HEK293 (cell line): ENCODE measurements around the gene C21orf58.
A peak's percentile ranks its signal among the peaks of the same experiment; 100 is the strongest.

Experiments used
- CTCF ChIA-PET: fragments of 350-600 bp; formaldehyde crosslinking; extraction: SDS; loops from one replicate; lab custom pipeline; 2021; ENCODE audit warnings: antibody characterized with exemption; lab: Yijun Ruan, JAX
- POLR2A ChIA-PET: fragments of 300-600 bp; formaldehyde crosslinking; extraction: SDS; loops from one replicate; lab custom pipeline; 2020; ENCODE audit warnings: antibody characterized with exemption, inconsistent platforms; lab: Yijun Ruan, JAX
- H3K27ac ChIP-seq: fragments of 200-500 bp; sonication (Bioruptor generic); 2 replicates; pipeline ENCODE4 v1.5.1; 2014; ENCODE audit warnings: low read depth, low read length, control low read depth, inconsistent platforms; ENCODE audit errors: extremely low read depth
- H3K36me3 ChIP-seq, 2 experiments: fragments of 200-500 bp in 1 of 2; sonication (Bioruptor generic) in 1 of 2; 1 replicate in 1 of 2; 2 replicates in 1 of 2; pipeline ENCODE4 v1.5.1; 2014 to 2017; ENCODE audit warnings: inconsistent platforms in 2 of 2, low read length in 2 of 2; ENCODE audit not compliant: control insufficient read depth in 2 of 2, insufficient read depth in 1 of 2
- H3K4me1 ChIP-seq: fragments of 200-500 bp; sonication (Bioruptor generic); 2 replicates; pipeline ENCODE4 v1.5.1; 2014; ENCODE audit warnings: mild to moderate bottlenecking, low read length, inconsistent platforms; ENCODE audit not compliant: control insufficient read depth, insufficient read depth
- H3K4me3 ChIP-seq: 2 replicates; pipeline ENCODE4 v1.5.1; 2011; ENCODE audit warnings: low read depth, mild to moderate bottlenecking, control low read depth, low read length, moderate library complexity
- H3K9me3 ChIP-seq: fragments of 200-500 bp; sonication (Bioruptor generic); 2 replicates; pipeline ENCODE4 v1.5.1; 2014; ENCODE audit warnings: low read depth, low read length, inconsistent platforms; ENCODE audit not compliant: control insufficient read depth, insufficient read depth
- BCL11B ChIP-seq: fragments of 450-650 bp; formaldehyde crosslinking; IDR thresholded peaks from 2 replicates; pipeline ENCODE4 v1.5.1; 2016; ENCODE audit warnings: low read depth, missing biosample characterization, missing genetic modification characterization
- EGR2 ChIP-seq: fragments of 450-650 bp; formaldehyde crosslinking; IDR thresholded peaks from 2 replicates; pipeline ENCODE4 v1.5.1; 2016; ENCODE audit warnings: low read depth, missing biosample characterization, missing genetic modification characterization
- IKZF3 ChIP-seq: fragments of 450-650 bp; IDR thresholded peaks from 2 replicates; pipeline ENCODE4 v1.5.0; 2018; ENCODE audit warnings: missing biosample characterization, mild to moderate bottlenecking, missing genetic modification characterization, moderate library complexity
- KLF10 ChIP-seq: fragments of 450-650 bp; IDR thresholded peaks from 2 replicates; pipeline ENCODE4 v1.5.1; 2018; ENCODE audit warnings: missing biosample characterization, mild to moderate bottlenecking, missing genetic modification characterization
- KLF17 ChIP-seq: fragments of 450-650 bp; formaldehyde crosslinking; IDR thresholded peaks from 2 replicates; pipeline ENCODE4 v1.5.1; 2016; ENCODE audit warnings: missing biosample characterization, missing genetic modification characterization
- MEIS1 ChIP-seq: sonication (generic); formaldehyde crosslinking; IDR thresholded peaks from 2 replicates; pipeline ENCODE4 v1.8.1; 2022; ENCODE audit warnings: missing genetic modification reagents, mild to moderate bottlenecking, borderline replicate concordance
- MZF1 ChIP-seq: fragments of 450-650 bp; formaldehyde crosslinking; IDR thresholded peaks from 2 replicates; pipeline ENCODE4 v1.5.1; 2017; ENCODE audit warnings: missing biosample characterization, missing genetic modification characterization, borderline replicate concordance
- PATZ1 ChIP-seq: fragments of 450-650 bp; formaldehyde crosslinking; IDR thresholded peaks from 2 replicates; pipeline ENCODE4 v1.5.1; 2016; ENCODE audit warnings: missing biosample characterization, missing genetic modification characterization
- ZBTB7A ChIP-seq: fragments of 450-650 bp; formaldehyde crosslinking; IDR thresholded peaks from 2 replicates; pipeline ENCODE4 v1.5.1; 2016; ENCODE audit warnings: low read depth, missing biosample characterization, missing genetic modification characterization
- ZBTB8A ChIP-seq: fragments of 450-650 bp; formaldehyde crosslinking; IDR thresholded peaks from 2 replicates; pipeline ENCODE4 v1.5.1; 2016; ENCODE audit warnings: missing biosample characterization, missing genetic modification characterization
- ZNF133 ChIP-seq: fragments of 450-650 bp; formaldehyde crosslinking; IDR thresholded peaks from 2 replicates; pipeline ENCODE4 v1.5.1; 2016; ENCODE audit warnings: missing biosample characterization, missing genetic modification characterization
- ZNF175 ChIP-seq: fragments of 450-650 bp; formaldehyde crosslinking; IDR thresholded peaks from 2 replicates; pipeline ENCODE4 v1.5.1; 2016; ENCODE audit warnings: missing biosample characterization, missing genetic modification characterization
- ZNF184 ChIP-seq: fragments of 450-650 bp; IDR thresholded peaks from 2 replicates; pipeline ENCODE4 v1.5.1; 2018; ENCODE audit warnings: missing biosample characterization, mild to moderate bottlenecking, missing genetic modification characterization
- ZNF211 ChIP-seq: fragments of 450-650 bp; formaldehyde crosslinking; IDR thresholded peaks from 2 replicates; pipeline ENCODE4 v1.5.1; 2016; ENCODE audit warnings: low read depth, missing biosample characterization, missing genetic modification characterization
- ZNF214 ChIP-seq: fragments of 450-650 bp; formaldehyde crosslinking; IDR thresholded peaks from 2 replicates; pipeline ENCODE4 v1.5.1; 2017; ENCODE audit warnings: missing biosample characterization, mild to moderate bottlenecking, missing genetic modification characterization, borderline replicate concordance
- ZNF239 ChIP-seq: fragments of 450-650 bp; formaldehyde crosslinking; IDR thresholded peaks from 2 replicates; pipeline ENCODE4 v1.5.1; 2016; ENCODE audit warnings: missing biosample characterization, missing genetic modification characterization
- ZNF266 ChIP-seq: fragments of 450-650 bp; formaldehyde crosslinking; IDR thresholded peaks from 2 replicates; pipeline ENCODE4 v1.5.1; 2016; ENCODE audit warnings: missing biosample characterization, missing genetic modification characterization, low read depth
- ZNF394 ChIP-seq: fragments of 450-650 bp; formaldehyde crosslinking; IDR thresholded peaks from 2 replicates; pipeline ENCODE4 v1.5.1; 2016; ENCODE audit warnings: missing biosample characterization, missing genetic modification characterization, mild to moderate bottlenecking, moderate library complexity, borderline replicate concordance
- ZNF48 ChIP-seq: fragments of 450-650 bp; formaldehyde crosslinking; IDR thresholded peaks from 2 replicates; pipeline ENCODE4 v1.5.1; 2016; ENCODE audit warnings: missing biosample characterization, missing genetic modification characterization
- ZNF549 ChIP-seq: fragments of 450-650 bp; IDR thresholded peaks from 2 replicates; pipeline ENCODE4 v1.5.1; 2018; ENCODE audit warnings: missing biosample characterization, missing genetic modification characterization, mild to moderate bottlenecking, inconsistent platforms, moderate library complexity
- ZNF571 ChIP-seq: fragments of 450-650 bp; formaldehyde crosslinking; IDR thresholded peaks from 2 replicates; pipeline ENCODE4 v1.5.0; 2017; ENCODE audit warnings: missing biosample characterization, missing genetic modification characterization
- ZNF580 ChIP-seq: fragments of 450-650 bp; formaldehyde crosslinking; IDR thresholded peaks from 2 replicates; pipeline ENCODE4 v1.5.1; 2016; ENCODE audit warnings: missing biosample characterization, missing genetic modification characterization
- ZNF654 ChIP-seq: fragments of 450-650 bp; formaldehyde crosslinking; IDR thresholded peaks from 2 replicates; pipeline ENCODE4 v1.5.1; 2016; ENCODE audit warnings: low read depth, missing biosample characterization, missing genetic modification characterization
- ZNF658 ChIP-seq: fragments of 450-650 bp; formaldehyde crosslinking; IDR thresholded peaks from 2 replicates; pipeline ENCODE4; 2016; ENCODE audit warnings: missing biosample characterization, missing genetic modification characterization
- ZNF701 ChIP-seq: fragments of 450-650 bp; formaldehyde crosslinking; IDR thresholded peaks from 2 replicates; pipeline ENCODE4 v1.5.1; 2016; ENCODE audit warnings: missing biosample characterization, missing genetic modification characterization
- ZNF707 ChIP-seq: fragments of 450-650 bp; formaldehyde crosslinking; IDR thresholded peaks from 2 replicates; pipeline ENCODE4 v1.5.1; 2016; ENCODE audit warnings: missing biosample characterization, missing genetic modification characterization
- ZXDB ChIP-seq: fragments of 450-650 bp; formaldehyde crosslinking; IDR thresholded peaks from 2 replicates; pipeline ENCODE4 v1.5.1; 2016; ENCODE audit warnings: missing biosample characterization, missing genetic modification characterization
- TF ChIP-seq, protein P1 (sequence below): fragments of 450-650 bp; formaldehyde crosslinking; IDR thresholded peaks from 2 replicates; pipeline ENCODE4 v1.5.1; 2017; ENCODE audit warnings: missing biosample characterization, missing genetic modification characterization

C21orf58 gene

DNA sequence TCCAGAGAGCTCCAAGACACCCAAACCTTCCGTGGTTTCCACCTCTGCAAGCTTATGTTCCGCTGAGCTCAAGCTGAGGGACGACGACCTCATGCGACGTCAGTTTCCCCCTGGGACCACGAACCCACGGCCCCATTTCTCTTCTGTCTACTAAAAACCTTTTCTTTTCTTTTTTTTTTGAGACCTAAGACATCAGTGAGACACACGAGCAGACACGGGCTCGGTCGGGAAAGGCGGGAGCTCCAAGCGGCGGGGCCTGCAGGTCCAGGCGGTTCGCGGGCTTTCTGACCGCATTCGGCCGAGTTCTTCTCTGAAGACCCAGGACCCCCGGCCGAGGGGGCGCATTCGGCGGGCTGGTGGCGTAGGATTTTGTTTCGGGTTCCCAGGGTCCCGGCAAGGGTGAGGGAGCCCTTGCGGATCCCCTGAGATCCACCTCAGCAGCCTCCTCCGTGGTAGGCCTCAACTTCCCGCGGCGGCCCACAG is 402 bp downstream of the C21orf58 start (continued):
- TF ChIP-seq ZNF394 (tag by site-specific recombination) (peak; percentile 19; the same call in 1 of the 2 replicates), ZBTB7A (tag by site-specific recombination) (0 out of 2 replicates have a peak, but pooled peaks have one; percentile 11), MEIS1 (CRISPR knock-in tag) (0 out of 2 replicates have a peak, but pooled peaks have one; percentile 47)
- TF ChIP-seq, all 188 proteins: peak for 29

GRCh38 chr21:46322351-46323226 is 1.1 kb downstream of the C21orf58 start:
- H3K27ac ChIP-seq = peak overlapping the region; percentile 90
- H3K36me3 ChIP-seq = peaks cover 24 to 35% of the 10 kb centered on the region in 2 experiments; a peak in 2 of 3 replicates
- H3K4me3 ChIP-seq = peak overlapping the region; percentile 63
- CTCF ChIA-PET = interaction anchor here (0.7 to 1.0 kb wide), 3 partner anchors 37 to 317 kb away, joined by 3 to 4 read pairs (median 3); partner anchors contain the start of genes MCM3AP and YBEY
- POLR2A ChIA-PET = interaction anchor here (0.6 to 1.6 kb wide), 9 partner anchors 8 to 328 kb away, joined by 3 to 6 read pairs (median 4); partner anchors contain the start of gene PRMT2
- H3K9me3 ChIP-seq = no peaks in the 10 kb centered on the region
- peaks cover 19% of the 10 kb centered on the region for H3K4me1 ChIP-seq
- TF ChIP-seq, protein P1, sequence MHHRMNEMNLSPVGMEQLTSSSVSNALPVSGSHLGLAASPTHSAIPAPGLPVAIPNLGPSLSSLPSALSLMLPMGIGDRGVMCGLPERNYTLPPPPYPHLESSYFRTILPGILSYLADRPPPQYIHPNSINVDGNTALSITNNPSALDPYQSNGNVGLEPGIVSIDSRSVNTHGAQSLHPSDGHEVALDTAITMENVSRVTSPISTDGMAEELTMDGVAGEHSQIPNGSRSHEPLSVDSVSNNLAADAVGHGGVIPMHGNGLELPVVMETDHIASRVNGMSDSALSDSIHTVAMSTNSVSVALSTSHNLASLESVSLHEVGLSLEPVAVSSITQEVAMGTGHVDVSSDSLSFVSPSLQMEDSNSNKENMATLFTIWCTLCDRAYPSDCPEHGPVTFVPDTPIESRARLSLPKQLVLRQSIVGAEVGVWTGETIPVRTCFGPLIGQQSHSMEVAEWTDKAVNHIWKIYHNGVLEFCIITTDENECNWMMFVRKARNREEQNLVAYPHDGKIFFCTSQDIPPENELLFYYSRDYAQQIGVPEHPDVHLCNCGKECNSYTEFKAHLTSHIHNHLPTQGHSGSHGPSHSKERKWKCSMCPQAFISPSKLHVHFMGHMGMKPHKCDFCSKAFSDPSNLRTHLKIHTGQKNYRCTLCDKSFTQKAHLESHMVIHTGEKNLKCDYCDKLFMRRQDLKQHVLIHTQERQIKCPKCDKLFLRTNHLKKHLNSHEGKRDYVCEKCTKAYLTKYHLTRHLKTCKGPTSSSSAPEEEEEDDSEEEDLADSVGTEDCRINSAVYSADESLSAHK (tag by site-specific recombination) = no peak
- TF ChIP-seq ZNF184 (tag by site-specific recombination) = no peak
- TF ChIP-seq ZXDB (tag by site-specific recombination) = 0 out of 2 replicates have a peak, but pooled peaks have one; percentile 29
- TF ChIP-seq KLF10 = peak; percentile 20; the same call in 1 of the 2 replicates
- TF ChIP-seq ZNF133 (tag by site-specific recombination) = no peak
- TF ChIP-seq IKZF3 (tag by site-specific recombination) = no peak
- no peak for TF ChIP-seq ZNF211 (tag by site-specific recombination)
- TF ChIP-seq ZBTB8A = no peak
- TF ChIP-seq ZNF266 (tag by site-specific recombination) = no peak
- TF ChIP-seq ZNF48 (tag by site-specific recombination) = no peak
- TF ChIP-seq ZNF239 (tag by site-specific recombination) = no peak
- TF ChIP-seq ZNF214 = no peak
- no peak for TF ChIP-seq ZNF701 (tag by site-specific recombination)
- no peak for TF ChIP-seq ZNF571 (tag by site-specific recombination)
- no peak for TF ChIP-seq BCL11B (tag by site-specific recombination)
- no peak for TF ChIP-seq ZNF707
- TF ChIP-seq KLF17 (tag by site-specific recombination) = peak; percentile 29; the same call in 1 of the 2 replicates
- TF ChIP-seq ZNF580 (tag by site-specific recombination) = no peak
- TF ChIP-seq MZF1 = no peak
- TF ChIP-seq ZNF549 (tag by site-specific recombination) = no peak
- TF ChIP-seq ZNF658 = no peak
- no peak for TF ChIP-seq PATZ1 (tag by site-specific recombination)
- peak; percentile 84 for TF ChIP-seq EGR2 (tag by site-specific recombination)
- no peak for TF ChIP-seq ZNF175 (tag by site-specific recombination)
- TF ChIP-seq ZNF654 (tag by site-specific recombination) = no peak
